GM12865 (cell line): ENCODE results near the gene TANC1.

Experiments used
- DNase-seq: peaks from one replicate; pipeline ENCODE4 v3.0.0; 2010; ENCODE audit warnings: low read depth
- H3K4me3 ChIP-seq: 2 replicates; pipeline ENCODE4 v1.5.1; 2011; ENCODE audit warnings: mild to moderate bottlenecking, low read depth, low read length, control low read depth
- TF ChIP-seq, protein P1 (sequence below): IDR thresholded peaks from 2 replicates; pipeline ENCODE4 v1.5.1; 2011; ENCODE audit warnings: low read length, control low read depth, low read depth, inconsistent platforms; ENCODE audit not compliant: insufficient read depth; ENCODE audit errors: missing control alignments

Gene TANC1

DNA sequence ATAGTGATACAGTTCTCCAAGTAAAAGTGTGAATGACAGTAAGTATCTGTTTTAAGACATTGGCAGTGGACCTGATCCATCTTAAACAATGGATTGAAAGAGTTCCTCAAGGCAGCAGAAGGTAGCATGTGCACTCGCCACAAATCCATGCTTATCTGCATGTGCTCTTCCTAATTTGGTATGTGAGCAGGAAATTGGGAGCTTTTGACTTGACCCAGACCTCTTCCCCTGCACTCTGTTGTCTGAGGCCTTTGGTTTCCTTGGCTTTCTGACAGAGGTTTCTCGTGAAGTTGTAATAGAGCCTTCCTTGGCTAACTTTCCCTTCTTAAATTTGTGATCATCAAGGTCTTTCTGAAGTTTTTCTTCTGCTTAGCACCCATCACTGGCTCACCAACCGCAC, 204.0 kb downstream of the TANC1 start:
- TF ChIP-seq, protein P1, sequence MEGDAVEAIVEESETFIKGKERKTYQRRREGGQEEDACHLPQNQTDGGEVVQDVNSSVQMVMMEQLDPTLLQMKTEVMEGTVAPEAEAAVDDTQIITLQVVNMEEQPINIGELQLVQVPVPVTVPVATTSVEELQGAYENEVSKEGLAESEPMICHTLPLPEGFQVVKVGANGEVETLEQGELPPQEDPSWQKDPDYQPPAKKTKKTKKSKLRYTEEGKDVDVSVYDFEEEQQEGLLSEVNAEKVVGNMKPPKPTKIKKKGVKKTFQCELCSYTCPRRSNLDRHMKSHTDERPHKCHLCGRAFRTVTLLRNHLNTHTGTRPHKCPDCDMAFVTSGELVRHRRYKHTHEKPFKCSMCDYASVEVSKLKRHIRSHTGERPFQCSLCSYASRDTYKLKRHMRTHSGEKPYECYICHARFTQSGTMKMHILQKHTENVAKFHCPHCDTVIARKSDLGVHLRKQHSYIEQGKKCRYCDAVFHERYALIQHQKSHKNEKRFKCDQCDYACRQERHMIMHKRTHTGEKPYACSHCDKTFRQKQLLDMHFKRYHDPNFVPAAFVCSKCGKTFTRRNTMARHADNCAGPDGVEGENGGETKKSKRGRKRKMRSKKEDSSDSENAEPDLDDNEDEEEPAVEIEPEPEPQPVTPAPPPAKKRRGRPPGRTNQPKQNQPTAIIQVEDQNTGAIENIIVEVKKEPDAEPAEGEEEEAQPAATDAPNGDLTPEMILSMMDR: no peak
- H3K4me3 ChIP-seq: no peak overlapping the region
- no peak for DNase-seq

DNA sequence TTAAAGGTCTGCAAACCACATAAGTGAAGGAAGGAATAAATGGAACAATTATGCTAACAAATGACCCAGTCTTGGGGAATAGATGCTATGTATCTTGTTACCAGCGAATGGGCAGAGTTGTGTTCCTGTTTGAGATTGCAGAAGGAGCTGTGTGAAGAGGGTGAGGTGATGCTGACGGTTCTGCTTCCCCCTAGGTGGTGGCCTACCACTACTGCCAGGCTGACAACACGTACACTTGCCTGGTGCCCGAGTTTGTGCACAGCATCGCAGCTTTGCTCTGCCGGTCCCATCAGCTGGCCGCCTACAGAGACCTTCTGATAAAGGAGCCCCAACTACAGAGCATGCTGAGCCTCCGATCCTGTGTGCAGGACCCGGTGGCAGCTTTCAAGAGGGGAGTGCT, 206.3 kb downstream of the TANC1 start:
- TF ChIP-seq, protein P1: no peak
- no peak overlapping the region for H3K4me3 ChIP-seq
- no peak for DNase-seq

DNA sequence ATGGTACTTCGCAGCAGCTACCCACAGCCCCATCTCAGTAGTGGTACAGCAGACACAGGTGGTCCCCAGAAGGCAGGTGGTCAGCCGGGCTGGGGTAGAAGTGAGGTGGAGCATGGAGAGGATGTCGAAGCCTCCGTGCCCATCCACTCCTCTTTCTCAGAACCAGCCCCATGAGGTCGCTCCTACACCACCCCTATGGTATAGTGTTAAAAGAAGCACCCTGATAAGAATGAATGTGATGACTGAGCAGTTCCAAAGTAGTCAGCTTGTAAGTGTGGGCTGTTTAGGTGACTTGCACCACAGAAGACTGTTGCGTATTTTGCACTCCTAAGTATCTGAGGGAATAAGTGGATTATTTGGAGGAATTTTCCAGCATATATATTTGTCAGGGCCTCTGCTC, 206.7 kb downstream of the TANC1 start:
- TF ChIP-seq, protein P1: peak; percentile 32
- H3K4me3 ChIP-seq: no peak overlapping the region
- peak; percentile 33 for DNase-seq

DNA sequence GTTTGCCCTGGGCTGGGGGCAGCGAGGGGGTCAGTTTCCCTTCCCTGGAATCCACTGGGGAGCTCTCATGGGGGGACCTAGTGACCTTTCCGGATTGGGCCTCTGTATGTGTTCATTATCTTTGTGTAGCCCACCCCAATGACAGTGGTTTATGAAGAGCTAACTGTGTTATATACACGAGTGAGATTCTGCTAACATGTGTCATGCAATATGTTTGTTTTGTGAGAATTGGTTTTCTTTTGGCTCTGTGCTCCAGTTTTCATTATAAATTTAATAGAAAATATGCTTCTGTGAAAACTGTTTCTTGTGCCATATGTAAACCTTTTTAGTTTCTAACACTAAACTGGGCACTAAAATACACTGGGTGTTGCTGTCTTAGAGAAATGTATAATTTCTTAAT, 207.5 kb downstream of the TANC1 start:
- TF ChIP-seq, protein P1: no peak
- DNase-seq: no peak
- no peak overlapping the region for H3K4me3 ChIP-seq

DNA sequence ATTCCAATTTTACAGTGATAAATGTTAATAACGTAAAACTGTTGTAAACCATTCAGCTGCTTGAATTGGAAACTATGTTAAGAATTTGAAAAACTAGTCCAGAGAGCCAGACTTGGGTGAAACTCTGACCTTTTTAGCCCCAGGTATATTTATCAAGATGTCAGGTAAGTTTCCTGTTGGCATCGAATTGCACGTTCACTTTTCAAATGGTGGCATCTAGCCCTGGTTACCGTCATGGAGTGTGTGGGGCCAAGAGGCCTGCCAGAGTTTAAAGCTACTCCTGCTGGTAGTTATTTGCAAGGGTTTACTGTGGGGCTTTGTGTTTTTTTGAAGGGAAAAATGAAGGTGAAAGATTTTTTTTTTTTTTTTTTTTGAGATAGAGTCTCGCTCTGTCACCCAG, 208.1 kb downstream of the TANC1 start:
- no peak for DNase-seq
- H3K4me3 ChIP-seq: no peak overlapping the region
- TF ChIP-seq, protein P1: no peak

DNA sequence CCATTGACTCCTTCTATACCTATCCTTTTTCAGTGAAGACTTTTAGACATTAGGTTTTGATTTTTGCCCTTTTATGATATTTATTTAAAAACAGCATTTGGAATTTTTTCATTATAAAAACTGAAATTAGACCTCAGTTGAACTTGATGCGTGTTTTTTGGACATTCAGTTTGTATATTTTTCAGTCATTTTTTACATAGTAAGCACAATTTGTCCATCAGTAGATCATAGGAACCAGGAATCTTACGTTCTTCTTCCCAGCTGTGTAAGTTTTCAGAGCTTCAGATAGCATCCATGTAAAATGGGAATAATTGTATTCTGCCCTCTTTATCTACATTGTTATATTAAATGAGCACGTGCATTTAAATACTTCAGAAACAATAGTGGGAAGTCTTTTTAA, 208.9 kb downstream of the TANC1 start:
- H3K4me3 ChIP-seq: no peak overlapping the region
- TF ChIP-seq, protein P1: no peak
- no peak for DNase-seq

DNA sequence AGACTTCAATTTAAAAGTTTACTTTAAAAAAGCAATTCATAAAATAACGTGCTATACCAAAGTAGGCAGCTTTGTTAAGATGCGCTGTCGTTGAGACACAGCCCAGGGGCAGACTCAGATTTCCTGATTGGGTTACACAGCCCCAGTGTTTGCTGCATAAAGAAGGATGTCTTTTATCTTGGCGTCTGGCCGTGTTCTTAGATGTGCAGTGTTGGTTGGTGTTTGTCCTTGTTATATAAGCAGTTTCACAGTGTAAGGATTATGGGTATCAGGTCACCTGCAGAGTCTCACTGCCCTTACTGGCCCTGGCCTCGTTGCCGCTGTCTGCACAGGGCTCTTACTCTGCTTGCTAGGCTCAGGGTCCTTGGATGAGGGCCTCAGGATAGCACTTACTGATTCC, 209.5 kb downstream of the TANC1 start:
- no peak overlapping the region for H3K4me3 ChIP-seq
- TF ChIP-seq, protein P1: no peak
- DNase-seq: no peak
